Measurements from ENCODE around the gene CTTNBP2NL. TPM values are rescaled to one million over a fixed set of nuclear protein-coding genes. Genes with fewer than 3 reads are reported as not detected.
"Not testable (repeated sequence)": the region's sequence is repeated elsewhere in the genome, so short reads cannot be mapped to it uniquely, and the experiment has no call there.

Gene CTTNBP2NL
- total RNA-seq, 6 experiments from 2014 or later: 3.5 to 8.1 (median 4.8) TPM

DNA sequence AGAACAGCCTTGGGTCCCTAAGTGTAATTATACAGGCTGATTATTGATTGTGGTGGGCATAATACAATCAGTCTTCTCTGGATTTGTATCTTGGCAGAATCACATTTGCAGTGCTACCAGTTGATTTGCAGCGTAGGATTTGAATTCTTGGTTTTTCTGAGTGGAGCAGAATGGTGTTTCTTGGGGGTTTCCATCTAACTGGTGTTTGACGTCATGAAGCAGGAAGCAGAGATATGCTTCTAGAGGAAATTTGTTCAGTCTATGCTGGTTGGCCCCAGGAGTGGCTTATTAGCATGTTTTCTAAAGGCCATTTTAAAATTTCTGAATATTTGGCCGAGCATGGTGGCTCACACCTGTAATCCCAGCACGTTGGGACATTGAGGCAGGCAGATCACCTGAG, 3.4 kb downstream of the CTTNBP2NL start:
- 61% methylated on average over 4 of the region's 4 CpGs for WGBS (ENCODE audit: insufficient coverage, low coverage, low lambda C conversion rate, missing lambda C conversion rate)
- no peaks in the 10 kb centered on the region for H3K27me3 ChIP-seq
- H3K36me3 ChIP-seq: no peaks in the 10 kb centered on the region
- no peak for TF ChIP-seq POLR2A (IDR thresholded peaks at IDR 0.05)
- TF ChIP-seq, protein P1, sequence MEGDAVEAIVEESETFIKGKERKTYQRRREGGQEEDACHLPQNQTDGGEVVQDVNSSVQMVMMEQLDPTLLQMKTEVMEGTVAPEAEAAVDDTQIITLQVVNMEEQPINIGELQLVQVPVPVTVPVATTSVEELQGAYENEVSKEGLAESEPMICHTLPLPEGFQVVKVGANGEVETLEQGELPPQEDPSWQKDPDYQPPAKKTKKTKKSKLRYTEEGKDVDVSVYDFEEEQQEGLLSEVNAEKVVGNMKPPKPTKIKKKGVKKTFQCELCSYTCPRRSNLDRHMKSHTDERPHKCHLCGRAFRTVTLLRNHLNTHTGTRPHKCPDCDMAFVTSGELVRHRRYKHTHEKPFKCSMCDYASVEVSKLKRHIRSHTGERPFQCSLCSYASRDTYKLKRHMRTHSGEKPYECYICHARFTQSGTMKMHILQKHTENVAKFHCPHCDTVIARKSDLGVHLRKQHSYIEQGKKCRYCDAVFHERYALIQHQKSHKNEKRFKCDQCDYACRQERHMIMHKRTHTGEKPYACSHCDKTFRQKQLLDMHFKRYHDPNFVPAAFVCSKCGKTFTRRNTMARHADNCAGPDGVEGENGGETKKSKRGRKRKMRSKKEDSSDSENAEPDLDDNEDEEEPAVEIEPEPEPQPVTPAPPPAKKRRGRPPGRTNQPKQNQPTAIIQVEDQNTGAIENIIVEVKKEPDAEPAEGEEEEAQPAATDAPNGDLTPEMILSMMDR (IDR thresholded peaks at IDR 0.05): no peak
- peaks cover 0 to 9% (median 2%) of the 10 kb centered on the region in 4 donors for H3K4me1 ChIP-seq
- H3K27ac ChIP-seq: no peak overlapping the region
- no peaks in the 10 kb centered on the region for H3K9me3 ChIP-seq
- no peak for ATAC-seq
- H3K4me3 ChIP-seq: no peak overlapping the region
- no peak for DNase-seq
- intact Hi-C loops (cut with DNase I): no loop called here

DNA sequence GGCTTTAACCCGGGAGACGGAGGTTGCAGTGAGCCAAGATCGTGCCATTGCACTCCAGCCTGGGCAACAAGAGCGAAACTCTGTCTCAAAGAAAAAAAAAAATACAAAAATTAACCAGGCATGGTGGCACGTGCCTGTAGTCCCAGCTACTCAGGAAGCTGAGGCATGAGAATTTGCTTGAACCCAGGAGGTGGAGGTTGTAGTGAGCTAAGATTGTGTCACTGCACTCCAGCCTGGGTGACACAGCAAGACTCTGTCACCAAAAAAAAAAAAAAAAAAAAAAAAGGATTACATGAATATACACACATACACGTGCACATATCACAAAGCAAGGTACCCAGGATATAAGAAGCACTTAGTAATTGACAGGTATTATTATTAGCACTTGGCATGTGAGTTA, 4.7 kb downstream of the CTTNBP2NL start:
- H3K27ac ChIP-seq; H3K4me1 ChIP-seq; H3K27me3 ChIP-seq; DNase-seq; intact Hi-C loops (cut with DNase I); ATAC-seq; H3K4me3 ChIP-seq; H3K9me3 ChIP-seq; H3K36me3 ChIP-seq: not testable (repeated sequence)
- 89% methylated on average over 5 of the region's 6 CpGs for WGBS (ENCODE audit: insufficient coverage, low coverage, low lambda C conversion rate, missing lambda C conversion rate)

DNA sequence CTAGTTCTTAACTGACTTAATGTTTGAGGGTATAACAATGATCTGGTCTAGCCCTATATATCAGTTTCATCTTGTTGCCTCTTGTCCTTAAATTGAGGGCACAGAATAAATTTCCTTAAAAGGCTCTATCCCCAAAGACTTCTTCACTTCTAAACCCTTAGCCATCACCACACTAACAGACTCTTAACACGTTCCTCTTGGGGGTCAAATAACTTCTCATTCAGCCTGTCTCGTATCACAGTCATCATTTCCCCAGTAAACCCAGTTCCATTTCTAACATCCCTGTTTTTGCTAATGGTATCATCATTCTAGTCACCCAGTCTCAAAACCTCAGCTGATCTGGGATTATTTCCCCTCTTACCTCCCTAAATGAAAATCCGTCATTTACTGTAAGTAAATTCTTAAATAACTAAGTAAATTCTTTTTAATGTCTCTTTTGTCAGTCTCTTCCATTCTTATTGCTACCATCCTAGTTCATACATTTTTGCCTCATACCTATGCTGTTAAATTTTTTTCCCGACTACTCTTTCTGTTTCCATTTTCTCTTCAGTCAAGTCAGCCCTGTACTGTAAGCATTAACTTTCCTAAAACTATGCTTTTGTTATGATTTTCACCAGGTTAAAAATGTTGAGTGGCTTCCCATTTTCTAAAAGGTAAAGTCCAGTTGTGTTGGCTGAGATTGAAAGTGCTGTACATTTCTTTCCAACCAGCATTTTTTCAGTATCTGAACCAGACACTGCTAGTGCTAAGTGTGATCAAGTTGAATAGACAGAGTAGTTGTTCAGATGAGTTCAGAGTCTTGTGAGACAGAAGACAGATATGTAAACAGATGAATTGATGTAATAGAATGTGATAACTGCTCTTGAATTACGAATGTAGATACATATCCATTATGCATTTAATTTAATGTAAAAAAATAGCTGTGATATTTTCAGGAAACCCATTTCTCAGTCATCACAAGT, 6.9 kb downstream of the CTTNBP2NL start:
- DNase-seq (no peak), ATAC-seq (peak in 1 of 4 donors; percentile 21)
- Histone ChIP-seq H3K4me1 (no peaks in the 10 kb centered on the region), H3K27ac (no peak overlapping the region), H3K9me3 (no peaks in the 10 kb centered on the region), H3K27me3 (no peaks in the 10 kb centered on the region), H3K4me3 (no peak overlapping the region), H3K36me3 (no peaks in the 10 kb centered on the region)
- TF ChIP-seq POLR2A (IDR thresholded peaks at IDR 0.05): no peak
- TF ChIP-seq, protein P1 (IDR thresholded peaks at IDR 0.05): no peak
- WGBS (ENCODE audit: insufficient coverage, low coverage, low lambda C conversion rate, missing lambda C conversion rate): 79% methylated on average over 5 of the region's 5 CpGs
- intact Hi-C loops (cut with DNase I): no loop called here

DNA sequence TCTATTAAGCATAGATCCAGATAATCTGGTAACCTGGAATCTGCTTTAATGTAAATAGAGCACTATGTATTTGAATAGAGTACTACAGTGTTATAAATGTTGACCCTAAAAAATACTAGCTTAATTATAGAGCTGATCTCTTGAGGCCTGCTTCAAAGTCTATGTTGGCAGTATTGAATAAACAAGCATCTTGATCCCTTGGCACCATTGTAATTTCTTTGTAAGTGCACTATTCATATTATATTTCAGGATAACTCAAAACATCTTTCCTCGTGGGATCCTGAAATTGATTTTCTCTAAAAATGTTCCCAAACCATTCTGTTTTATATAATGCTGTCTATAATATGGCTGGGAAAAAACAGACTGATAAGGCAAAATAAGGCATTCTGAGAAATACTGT, 10.8 kb downstream of the CTTNBP2NL start:
- no peak overlapping the region for H3K4me3 ChIP-seq
- H3K27me3 ChIP-seq: no peaks in the 10 kb centered on the region
- no peaks in the 10 kb centered on the region for H3K36me3 ChIP-seq
- DNase-seq: no peak
- no peak for ATAC-seq
- no peaks in the 10 kb centered on the region for H3K4me1 ChIP-seq
- WGBS (ENCODE audit: insufficient coverage, low coverage, low lambda C conversion rate, missing lambda C conversion rate): 67% methylated on average over 1 of the region's 1 CpG
- TF ChIP-seq POLR2A (IDR thresholded peaks at IDR 0.05): no peak
- TF ChIP-seq, protein P1 (IDR thresholded peaks at IDR 0.05): no peak
- intact Hi-C loops (cut with DNase I): no loop called here
- no peak overlapping the region for H3K27ac ChIP-seq
- no peaks in the 10 kb centered on the region for H3K9me3 ChIP-seq

DNA sequence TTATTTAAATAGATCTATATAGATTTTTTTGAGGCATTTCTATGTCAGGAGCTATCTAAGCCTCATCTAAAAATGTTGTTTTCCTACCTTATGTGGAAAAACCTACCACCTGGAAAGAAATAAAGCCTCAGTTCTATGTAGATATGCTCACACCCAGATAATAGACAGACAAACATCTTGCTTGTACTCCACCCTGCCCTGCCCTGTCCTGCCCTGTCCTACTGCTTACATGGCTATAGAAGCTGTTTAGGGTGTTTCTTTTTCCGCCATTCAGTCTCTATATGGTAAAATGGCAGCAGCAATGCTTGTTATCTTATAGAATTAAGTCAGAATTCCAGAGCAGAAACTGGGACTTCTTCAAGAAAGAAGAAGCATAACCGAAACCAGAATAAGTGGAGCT, 13.4 kb downstream of the CTTNBP2NL start:
- no peak for DNase-seq
- no peak for ATAC-seq
- no peak overlapping the region for H3K27ac ChIP-seq

More for the DNA sequence above, 13.4 kb downstream of the CTTNBP2NL start:
- Histone ChIP-seq H3K4me1 (no peaks in the 10 kb centered on the region), H3K4me3 (no peak overlapping the region), H3K27me3 (no peaks in the 10 kb centered on the region), H3K9me3 (no peaks in the 10 kb centered on the region), H3K36me3 (no peaks in the 10 kb centered on the region)
- WGBS (ENCODE audit: insufficient coverage, low coverage, low lambda C conversion rate, missing lambda C conversion rate): 100% methylated on average over 2 of the region's 2 CpGs
- intact Hi-C loops (cut with DNase I): no loop called here
- TF ChIP-seq, protein P1 (IDR thresholded peaks at IDR 0.05): no peak
- TF ChIP-seq POLR2A (IDR thresholded peaks at IDR 0.05): no peak

Data from right lobe of liver (tissue), 6 donors.